ENCODE data around the gene DEFB112.

DNA sequence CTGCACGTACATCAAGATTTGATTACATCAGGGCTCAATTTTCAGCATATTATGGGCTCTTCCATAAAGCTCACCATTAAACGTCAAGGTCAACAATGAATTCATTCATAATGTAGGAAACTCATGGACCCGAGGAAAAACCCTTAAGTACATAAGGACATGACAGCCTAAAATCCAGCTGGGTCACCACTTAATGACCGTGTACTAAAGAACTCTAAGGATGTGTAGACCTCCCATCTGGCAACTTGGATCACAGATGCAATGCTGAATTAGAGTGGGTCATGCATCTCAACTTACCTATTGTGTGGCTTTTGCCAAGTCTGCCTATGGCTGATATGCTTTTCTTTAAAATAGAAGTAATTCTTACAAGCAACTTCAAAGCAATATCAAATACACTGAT, 26.7 kb upstream of the DEFB112 start:
- TF ChIP-seq, protein P1, sequence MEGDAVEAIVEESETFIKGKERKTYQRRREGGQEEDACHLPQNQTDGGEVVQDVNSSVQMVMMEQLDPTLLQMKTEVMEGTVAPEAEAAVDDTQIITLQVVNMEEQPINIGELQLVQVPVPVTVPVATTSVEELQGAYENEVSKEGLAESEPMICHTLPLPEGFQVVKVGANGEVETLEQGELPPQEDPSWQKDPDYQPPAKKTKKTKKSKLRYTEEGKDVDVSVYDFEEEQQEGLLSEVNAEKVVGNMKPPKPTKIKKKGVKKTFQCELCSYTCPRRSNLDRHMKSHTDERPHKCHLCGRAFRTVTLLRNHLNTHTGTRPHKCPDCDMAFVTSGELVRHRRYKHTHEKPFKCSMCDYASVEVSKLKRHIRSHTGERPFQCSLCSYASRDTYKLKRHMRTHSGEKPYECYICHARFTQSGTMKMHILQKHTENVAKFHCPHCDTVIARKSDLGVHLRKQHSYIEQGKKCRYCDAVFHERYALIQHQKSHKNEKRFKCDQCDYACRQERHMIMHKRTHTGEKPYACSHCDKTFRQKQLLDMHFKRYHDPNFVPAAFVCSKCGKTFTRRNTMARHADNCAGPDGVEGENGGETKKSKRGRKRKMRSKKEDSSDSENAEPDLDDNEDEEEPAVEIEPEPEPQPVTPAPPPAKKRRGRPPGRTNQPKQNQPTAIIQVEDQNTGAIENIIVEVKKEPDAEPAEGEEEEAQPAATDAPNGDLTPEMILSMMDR (IDR thresholded peaks at IDR 0.05; ENCODE audit: insufficient read depth, low read length), result no peak
- no peak for TF ChIP-seq POLR2AphosphoS5 (IDR thresholded peaks at IDR 0.05; ENCODE audit: low read depth)

Measured in HL-60 (cell line).